ENCODE data around the gene BNC1. TPM values are rescaled to one million over a fixed set of nuclear protein-coding genes. Genes with fewer than 3 reads are reported as not detected.

BNC1 gene
- total RNA-seq, 1 donor from 2014 or later = 13.7 TPM

GRCh38 chr15:83305704-83306291 is 21.3 kb upstream of the BNC1 start:
- Histone ChIP-seq H3K4me3 (ENCODE audit: insufficient read depth, low read depth, low read length) (no peak overlapping the region), H4K20me1 (ENCODE audit: insufficient read depth, low read length) (no peaks in the 10 kb centered on the region), H3K4me2 (ENCODE audit: low read length) (peak overlapping the region; percentile 76), H3K27ac (ENCODE audit: low read depth, low read length) (peak overlapping the region; percentile 48), H2AFZ (ENCODE audit: low read depth, low read length) (peak overlapping the region; percentile 78), H3K27me3 (ENCODE audit: insufficient read depth, low read length) (no peaks in the 10 kb centered on the region), H3K4me1 (ENCODE audit: insufficient read depth, low read length) (peaks cover 9% of the 10 kb centered on the region), H3K9ac (ENCODE audit: low read length) (peak overlapping the region; percentile 58), H3K79me2 (ENCODE audit: insufficient read depth, low read length) (no peaks in the 10 kb centered on the region), H3K36me3 (ENCODE audit: insufficient read depth, low read length) (no peaks in the 10 kb centered on the region), H3K9me3 (ENCODE audit: insufficient read depth, low read depth, low read length) (no peaks in the 10 kb centered on the region)
- TF ChIP-seq CTCF (IDR thresholded peaks at IDR 0.05; ENCODE audit: insufficient read depth, low read depth, low read length) (no peak), EZH2 (IDR thresholded peaks at IDR 0.05; ENCODE audit: insufficient read depth, low read length) (no peak)
- Mint-ChIP-seq H3K4me1 (ENCODE audit: low read depth, unreplicated experiment) (peaks cover 28% of the 10 kb centered on the region), H3K9me3 (ENCODE audit: unreplicated experiment) (peaks cover 4% of the 10 kb centered on the region), H3K4me3 (ENCODE audit: unreplicated experiment) (peak overlapping the region; percentile 70), H3K27me3 (ENCODE audit: low read depth, unreplicated experiment) (no peaks in the 10 kb centered on the region), H3K27ac (ENCODE audit: unreplicated experiment) (peak overlapping the region; percentile 21), H3K36me3 (ENCODE audit: low read depth, unreplicated experiment) (no peaks in the 10 kb centered on the region)
- DNase-seq (ENCODE audit: low read depth) (peak; percentile 70), FAIRE-seq (no peak)

GRCh38 chr15:83304861-83305703 is 20.6 kb upstream of the BNC1 start:
- peaks cover 9% of the 10 kb centered on the region for H3K4me1 ChIP-seq (ENCODE audit: insufficient read depth, low read length)
- Mint-ChIP-seq H3K27ac (ENCODE audit: unreplicated experiment) (peak overlapping the region; percentile 12), H3K27me3 (ENCODE audit: low read depth, unreplicated experiment) (no peaks in the 10 kb centered on the region), H3K36me3 (ENCODE audit: low read depth, unreplicated experiment) (no peaks in the 10 kb centered on the region), H3K9me3 (ENCODE audit: unreplicated experiment) (peaks cover 4% of the 10 kb centered on the region), H3K4me3 (ENCODE audit: unreplicated experiment) (peak overlapping the region; percentile 70), H3K4me1 (ENCODE audit: low read depth, unreplicated experiment) (peaks cover 22% of the 10 kb centered on the region)
- H3K9me3 ChIP-seq (ENCODE audit: insufficient read depth, low read depth, low read length) = no peaks in the 10 kb centered on the region
- FAIRE-seq (no peak), DNase-seq (ENCODE audit: low read depth) (no peak)
- peak overlapping the region; percentile 76 for H3K4me2 ChIP-seq (ENCODE audit: low read length)
- no peaks in the 10 kb centered on the region for H3K79me2 ChIP-seq (ENCODE audit: insufficient read depth, low read length)
- no peak overlapping the region for H3K4me3 ChIP-seq (ENCODE audit: insufficient read depth, low read depth, low read length)
- TF ChIP-seq EZH2 (IDR thresholded peaks at IDR 0.05; ENCODE audit: insufficient read depth, low read length) = no peak
- no peak for TF ChIP-seq CTCF (IDR thresholded peaks at IDR 0.05; ENCODE audit: insufficient read depth, low read depth, low read length)
- no peaks in the 10 kb centered on the region for H3K27me3 ChIP-seq (ENCODE audit: insufficient read depth, low read length)
- no peaks in the 10 kb centered on the region for H4K20me1 ChIP-seq (ENCODE audit: insufficient read depth, low read length)
- peak overlapping the region; percentile 58 for H3K9ac ChIP-seq (ENCODE audit: low read length)
- H3K36me3 ChIP-seq (ENCODE audit: insufficient read depth, low read length) = no peaks in the 10 kb centered on the region
- H3K27ac ChIP-seq (ENCODE audit: low read depth, low read length) = peak overlapping the region; percentile 48
- H2AFZ ChIP-seq (ENCODE audit: low read depth, low read length) = peak overlapping the region; percentile 78

Data from astrocyte (in vitro differentiated cells and primary cell).